Lung (tissue), 12 donors: ENCODE data around the gene DCAF12. TPM values are rescaled to one million over a fixed set of nuclear protein-coding genes. Genes with fewer than 3 reads are reported as not detected.

Source experiments
- ATAC-seq: fragments of 200-7000 bp; cut with Tn5 transposase; one replicate; pipeline ENCODE4 v1.9.1; 2020; ENCODE audit warnings: moderate number of reproducible peaks; ENCODE audit not compliant: insufficient read depth, low FRiP score
- DNase-seq, 3 donors: peaks; one replicate each; pipeline ENCODE4 v3.0.0-alpha.2; 2013 to 2017
- H3K27ac ChIP-seq, 2 donors: one replicate each; pipeline ENCODE4 v1.5.1; 2013; ENCODE audit warnings: mild to moderate bottlenecking in 2 of 2, moderate library complexity in 2 of 2, control low read depth in 1 of 2, inconsistent platforms in 1 of 2, low read depth in 1 of 2, low read length in 1 of 2
- H3K27me3 ChIP-seq, 3 donors: one replicate each; pipeline ENCODE4 v1.5.1; 2013; ENCODE audit warnings: low read length in 2 of 3; ENCODE audit not compliant: control insufficient read depth in 3 of 3, insufficient read depth in 3 of 3
- H3K36me3 ChIP-seq, 4 donors: one replicate each; pipeline ENCODE4 v1.5.1; 2013; ENCODE audit warnings: low read length in 4 of 4, mild to moderate bottlenecking in 1 of 4, moderate library complexity in 1 of 4; ENCODE audit not compliant: control insufficient read depth in 4 of 4, insufficient read depth in 4 of 4
- H3K4me1 ChIP-seq, 5 donors: one replicate each; pipeline ENCODE4 v1.5.1; 2013; ENCODE audit warnings: low read length in 5 of 5, mild to moderate bottlenecking in 2 of 5, moderate library complexity in 1 of 5; ENCODE audit not compliant: control insufficient read depth in 5 of 5, insufficient read depth in 5 of 5
- H3K4me3 ChIP-seq: one replicate; pipeline ENCODE4 v1.5.1; 2013; ENCODE audit warnings: mild to moderate bottlenecking, control low read depth, moderate library complexity
- H3K9ac ChIP-seq, 2 donors: one replicate each; pipeline ENCODE4 v1.5.1; 2013; ENCODE audit warnings: low read length in 2 of 2, control low read depth in 1 of 2; ENCODE audit not compliant: insufficient read depth in 1 of 2
- H3K9me3 ChIP-seq, 4 donors: one replicate each; pipeline ENCODE4 v1.5.1; 2013; ENCODE audit warnings: low read length in 3 of 4, mild to moderate bottlenecking in 1 of 4, moderate library complexity in 1 of 4; ENCODE audit not compliant: control insufficient read depth in 4 of 4, insufficient read depth in 3 of 4
- CTCF ChIP-seq: IDR thresholded peaks from 2 replicates; pipeline ENCODE4 v1.5.1; 2012; ENCODE audit warnings: mild to moderate bottlenecking; ENCODE audit errors: control extremely low read depth, extremely low read depth
- WGBS, 2 donors: extraction: QIAGEN DNeasy Blood & Tissue Kit; methylation state at CpG; one replicate each; pipeline ENCODE4 v1.1.7; 2013; 5-methylcytosine and 5-hydroxymethylcytosine counted together
- polyA plus RNA-seq, 2 donors: library from polyadenylated mRNA; stranded (reverse); fragments of 200-250 nt; gene quantifications; one replicate each; pipeline ENCODE4 v1.2.1, GENCODE V29; 2013
- total RNA-seq, 2 donors: library from RNA; depleted of rRNA in 1 of 2; stranded (reverse); fragments of >200 nt in 1 of 2; gene quantifications; one replicate each; pipeline ENCODE4 v1.2.1, GENCODE V29; 2014 to 2021
- donor health status: control.
- donor health status: control.
- donor health status: Bipolar disorder and iron deficiency.
- donor health status: healthy.
- donor health status: DM: yes; HTN: yes; CAD: no.

Gene DCAF12
- total and polyA plus RNA-seq, 4 donors = 14.1 to 53.1 (median 29.8) TPM

GRCh38 chr9:34170237-34170991, 43.9 kb upstream of the DCAF12 start:
- Histone ChIP-seq H3K9me3 (no peaks in the 10 kb centered on the region), H3K27ac (no peak overlapping the region), H3K9ac (no peak overlapping the region), H3K36me3 (no peaks in the 10 kb centered on the region), H3K4me1 (peaks cover 0 to 11% (median 6%) of the 10 kb centered on the region in 5 donors), H3K4me3 (no peak overlapping the region), H3K27me3 (no peaks in the 10 kb centered on the region)
- DNase-seq (peak; percentile 24 to 80 (median 78)), ATAC-seq (no peak)
- no peak for TF ChIP-seq CTCF
- WGBS, 2 donors = 65 to 85% methylated on average over 1 of the region's 1 CpG

GRCh38 chr9:34169125-34169524, 42.6 kb upstream of the DCAF12 start:
- Histone ChIP-seq H3K36me3 (no peaks in the 10 kb centered on the region), H3K4me3 (no peak overlapping the region), H3K9me3 (no peaks in the 10 kb centered on the region), H3K9ac (no peak overlapping the region), H3K4me1 (peaks cover 0 to 11% (median 6%) of the 10 kb centered on the region in 5 donors), H3K27ac (no peak overlapping the region), H3K27me3 (no peaks in the 10 kb centered on the region)
- 88 to 89% methylated on average over 6 of the region's 6 CpGs for WGBS, 2 donors
- no peak for TF ChIP-seq CTCF
- no peak for ATAC-seq
- no peak for DNase-seq

GRCh38 chr9:34163434-34163833, 36.9 kb upstream of the DCAF12 start:
- H3K27ac ChIP-seq = no peak overlapping the region
- TF ChIP-seq CTCF = no peak
- no peak for ATAC-seq
- no peak for DNase-seq
- no peaks in the 10 kb centered on the region for H3K36me3 ChIP-seq
- no peaks in the 10 kb centered on the region for H3K27me3 ChIP-seq
- peaks cover 0 to 3% (median 0%) of the 10 kb centered on the region in 5 donors for H3K4me1 ChIP-seq
- H3K4me3 ChIP-seq = no peak overlapping the region
- 50 to 65% methylated on average over 3 of the region's 3 CpGs for WGBS, 2 donors
- no peak overlapping the region for H3K9ac ChIP-seq
- no peaks in the 10 kb centered on the region for H3K9me3 ChIP-seq
